GM19463 (cell line): ENCODE data around the gene LRRC74A.

ENCODE experiments used
- ATAC-seq: cut with Tn5 transposase; IDR thresholded peaks from one replicate; pipeline ENCODE4 v1.9.1; 2021; ENCODE audit warnings: mild to moderate bottlenecking, moderate library complexity; ENCODE audit not compliant: unreplicated experiment

Gene LRRC74A

DNA sequence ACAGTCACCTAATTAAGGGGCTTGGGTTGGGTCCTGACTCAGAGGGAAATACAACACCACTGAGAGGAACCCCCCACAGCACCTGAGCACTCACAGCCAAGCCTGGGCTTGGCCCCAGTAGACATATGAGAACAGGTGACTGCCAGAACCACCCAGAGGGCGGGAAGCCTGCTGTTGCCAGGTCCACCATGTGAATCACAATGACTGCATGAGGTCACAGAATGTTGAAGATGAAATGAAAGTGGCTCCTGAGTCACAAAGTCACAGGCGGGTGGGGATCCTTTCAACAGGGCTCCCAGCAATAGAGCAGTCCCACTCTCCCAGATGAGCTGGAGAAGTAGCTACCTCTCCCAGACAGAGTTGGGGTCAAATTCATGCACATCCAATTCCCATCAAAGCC lies at the start of gene LRRC74A:
Gene LRRC74A (plus strand): TSS at position 287 of the 400 bp plus-strand sequence. CDS start 290 bp downstream, outside the sequence.
- ATAC-seq, result no peak

DNA sequence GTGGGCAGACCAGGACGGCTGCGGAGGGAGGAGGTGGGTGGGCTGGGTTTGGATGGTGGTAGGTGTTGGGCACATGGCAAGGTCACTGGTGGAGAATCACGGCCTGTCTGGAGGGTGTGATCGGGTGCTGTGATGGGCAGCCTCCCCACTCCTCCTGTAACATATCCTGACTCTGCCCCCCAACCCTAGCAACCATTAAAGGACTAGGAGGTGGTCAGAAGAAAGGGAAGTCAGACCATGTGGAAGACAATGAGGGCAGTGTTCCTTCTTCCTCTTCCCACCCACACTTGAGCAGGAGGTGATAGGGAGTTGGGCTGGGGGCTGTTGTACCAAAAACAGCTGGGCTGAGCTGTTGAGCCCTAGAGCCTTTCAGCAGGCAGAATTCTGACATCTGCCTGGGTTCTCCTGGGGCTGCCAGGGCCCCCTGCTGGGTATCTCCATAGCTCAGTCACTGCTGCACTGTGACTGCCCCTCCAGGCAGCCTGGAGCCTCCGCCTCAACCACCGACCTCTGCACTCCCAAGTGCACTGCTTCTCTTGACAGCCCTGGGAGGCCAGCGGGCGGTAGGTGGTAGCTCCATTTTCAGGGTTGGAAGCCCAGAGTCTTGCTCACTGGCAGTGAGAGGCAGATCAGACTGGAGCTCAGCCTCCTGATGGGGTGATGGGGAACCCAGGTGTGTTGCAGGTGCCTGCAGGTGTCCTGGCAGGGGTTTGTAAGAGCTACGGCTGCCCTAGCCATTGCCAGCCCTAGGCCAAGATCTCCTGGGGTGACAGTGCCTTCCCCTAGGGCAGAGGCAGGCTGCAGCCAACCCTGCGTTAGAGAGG lies 49.6 kb upstream of the LRRC74A start:
- no peak for ATAC-seq

DNA sequence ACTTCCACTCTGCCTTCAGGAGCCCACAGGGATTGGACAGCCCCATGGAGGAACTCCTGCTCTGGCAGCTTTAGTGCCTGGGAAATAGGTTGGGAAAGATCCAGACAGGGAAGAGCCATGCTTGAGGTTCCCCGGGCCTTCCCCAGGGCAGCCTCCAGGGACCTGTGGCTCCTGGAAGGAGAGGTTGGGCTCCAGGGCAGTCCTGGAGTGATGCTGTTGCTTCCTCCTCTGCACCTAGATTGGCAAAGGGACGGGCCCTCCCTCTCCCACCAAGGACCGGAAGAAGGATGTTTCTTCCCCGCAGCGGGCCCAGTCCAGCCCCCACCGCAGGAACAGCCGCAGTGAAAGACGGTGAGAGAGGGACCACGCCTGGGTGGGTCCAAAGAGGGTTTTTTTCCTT lies 48.5 kb upstream of the LRRC74A start:
- ATAC-seq, result no peak

DNA sequence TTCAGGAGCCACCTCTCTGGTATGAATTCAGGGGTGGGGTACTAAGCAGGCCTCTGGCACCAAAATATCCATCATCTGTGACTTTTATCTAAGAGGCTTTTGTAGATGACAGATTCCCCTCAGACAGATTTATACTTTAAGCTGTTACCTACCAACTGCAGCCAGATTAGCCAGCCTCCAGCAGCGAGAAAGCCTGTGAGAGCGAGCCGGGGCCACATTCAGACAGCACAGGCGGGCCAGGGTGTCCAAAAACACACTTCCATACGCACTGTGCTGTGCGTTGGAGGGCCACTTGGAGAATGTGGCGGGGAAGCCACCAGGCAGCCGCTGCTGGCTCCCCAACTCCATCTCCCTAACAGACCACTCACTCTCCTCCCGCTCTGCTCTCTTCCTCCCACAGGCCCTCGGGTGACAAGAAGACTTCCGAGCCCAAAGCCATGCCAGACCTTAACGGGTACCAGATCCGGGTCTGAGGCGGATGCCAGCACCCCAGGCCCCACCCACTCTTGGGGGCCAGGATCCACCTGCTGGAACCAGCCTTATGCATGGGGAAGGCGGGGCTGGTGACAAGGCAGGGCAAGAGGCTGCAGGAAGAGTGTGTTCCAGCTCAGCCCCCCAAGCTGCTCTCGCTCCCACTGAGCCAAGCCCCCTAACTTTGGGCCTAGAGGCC lies 47.5 kb upstream of the LRRC74A start:
- ATAC-seq, result no peak

DNA sequence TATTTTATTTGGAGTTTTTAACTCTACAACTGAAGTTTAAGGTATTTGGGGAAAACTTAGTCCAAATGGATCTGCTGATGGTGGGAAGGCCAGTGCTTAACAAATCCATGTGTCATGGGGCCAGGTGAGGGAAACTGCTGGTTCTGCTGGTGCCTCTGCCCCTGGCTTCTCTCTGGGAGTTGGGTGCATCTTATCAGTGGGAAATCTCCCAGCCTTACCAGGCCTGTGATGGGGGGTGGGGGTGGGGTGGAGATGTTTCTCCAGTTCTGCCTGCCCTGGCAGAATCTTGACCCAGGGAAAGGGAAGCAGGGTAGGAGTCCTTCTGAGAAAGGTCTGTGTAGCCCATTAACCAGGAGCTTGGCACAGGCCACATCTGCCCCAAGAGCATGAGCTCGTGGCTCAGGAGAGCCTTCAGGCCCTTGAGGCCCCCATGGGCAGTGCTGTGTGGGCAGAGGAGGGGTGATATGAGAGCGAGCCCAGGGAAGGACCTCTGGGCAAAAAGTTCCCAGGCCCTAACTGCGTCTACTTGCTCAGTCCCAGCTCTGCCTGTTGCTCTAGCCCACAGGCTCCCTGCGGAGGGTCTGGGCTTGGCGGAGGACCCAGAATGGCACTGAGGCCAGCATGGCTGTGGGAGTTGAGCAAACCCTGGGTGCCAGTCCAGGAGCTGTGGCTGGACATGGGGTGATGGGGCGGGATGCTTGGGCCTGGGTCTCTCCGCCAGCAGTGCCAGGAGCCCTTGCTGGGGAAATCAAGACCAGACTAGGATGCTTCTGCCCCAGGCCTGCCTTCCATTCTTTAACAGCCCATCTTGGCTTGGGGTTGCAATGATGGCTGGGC lies 46.8 kb upstream of the LRRC74A start:
- ATAC-seq, result no peak

DNA sequence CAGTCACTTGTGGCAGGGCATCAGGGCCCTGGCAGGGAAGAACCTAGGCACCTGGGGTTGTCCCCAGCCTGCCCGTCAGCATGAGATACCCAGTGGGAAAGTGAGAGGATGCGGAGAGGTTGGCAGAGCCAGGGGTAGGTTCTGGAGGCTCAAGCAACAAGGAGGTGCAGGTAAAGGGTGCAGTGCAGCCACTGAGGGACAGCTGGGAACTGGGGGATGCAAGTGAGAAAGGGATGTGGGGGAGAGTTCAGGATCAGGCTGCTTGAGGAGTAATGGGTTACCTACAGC lies 46.2 kb upstream of the LRRC74A start:
- ATAC-seq, result no peak

- no peak for ATAC-seq
Observed at GRCh38 chr14:76780360-76780759, 45.8 kb upstream of the LRRC74A start.

- no peak for ATAC-seq
Observed at GRCh38 chr14:76780875-76781647, 45.1 kb upstream of the LRRC74A start.

- ATAC-seq, result no peak
Observed at GRCh38 chr14:76781648-76782051, 44.6 kb upstream of the LRRC74A start.

GRCh38 chr14:76782115-76782884 lies 43.9 kb upstream of the LRRC74A start:
- ATAC-seq, result no peak

DNA sequence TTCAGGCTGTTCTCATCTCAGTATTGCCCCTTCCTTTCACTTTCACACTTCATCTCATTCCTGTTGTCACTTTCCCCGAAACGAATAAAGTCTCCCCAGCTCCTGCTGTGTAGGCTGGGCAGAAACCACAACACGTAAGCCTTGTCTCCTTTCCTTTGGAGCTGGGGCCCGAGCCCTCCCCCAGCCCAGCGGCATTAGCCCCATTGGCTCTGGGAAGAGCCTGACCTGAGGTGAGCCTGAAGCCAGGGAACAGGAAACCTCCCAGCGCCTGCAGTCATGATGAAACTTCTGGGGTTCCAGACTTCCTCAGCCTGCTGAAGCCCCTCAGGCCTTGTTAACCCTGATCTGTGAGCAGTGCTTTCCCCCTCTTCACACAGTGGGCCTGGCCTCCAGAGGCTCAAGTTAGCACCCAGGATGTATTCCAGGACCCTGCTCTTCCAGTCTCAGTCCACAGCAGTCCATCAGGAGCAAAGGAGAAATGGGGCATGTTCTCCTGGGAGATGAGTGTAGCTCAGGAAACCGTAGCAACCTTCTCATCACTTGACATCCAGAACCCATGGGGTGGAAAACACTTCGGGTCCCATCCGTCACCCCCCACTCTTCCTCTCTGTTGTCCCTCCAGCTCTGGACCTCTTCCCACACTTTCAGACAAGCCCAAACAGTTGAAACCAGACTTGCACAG lies 43.2 kb upstream of the LRRC74A start:
- ATAC-seq, result no peak

- ATAC-seq, result no peak
Observed at GRCh38 chr14:76784266-76784874, 41.8 kb upstream of the LRRC74A start.

DNA sequence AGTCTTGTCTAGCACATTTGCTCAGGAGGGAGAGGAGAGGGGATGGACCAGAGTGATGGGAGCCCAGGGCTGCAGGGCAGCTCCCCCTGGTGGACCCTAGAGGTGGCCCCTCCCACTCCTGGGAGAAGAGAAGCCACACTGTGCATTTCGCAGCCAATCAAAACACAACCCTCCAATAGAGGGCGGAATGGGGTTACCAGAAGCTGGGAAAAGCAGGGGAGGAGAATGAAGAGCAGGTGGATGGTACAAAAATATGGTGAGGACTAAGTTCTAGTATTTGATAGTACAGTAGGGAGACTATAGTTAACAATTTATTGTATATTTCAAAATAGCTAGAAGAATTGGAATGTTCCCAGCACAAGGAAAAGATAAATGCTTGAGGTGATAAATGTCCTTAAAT lies 41.3 kb upstream of the LRRC74A start:
- ATAC-seq, result peak; percentile 67

- no peak for ATAC-seq
Observed at GRCh38 chr14:76786601-76787000, 39.6 kb upstream of the LRRC74A start.

- ATAC-seq, result no peak
Observed at GRCh38 chr14:76792422-76792821, 33.8 kb upstream of the LRRC74A start.

DNA sequence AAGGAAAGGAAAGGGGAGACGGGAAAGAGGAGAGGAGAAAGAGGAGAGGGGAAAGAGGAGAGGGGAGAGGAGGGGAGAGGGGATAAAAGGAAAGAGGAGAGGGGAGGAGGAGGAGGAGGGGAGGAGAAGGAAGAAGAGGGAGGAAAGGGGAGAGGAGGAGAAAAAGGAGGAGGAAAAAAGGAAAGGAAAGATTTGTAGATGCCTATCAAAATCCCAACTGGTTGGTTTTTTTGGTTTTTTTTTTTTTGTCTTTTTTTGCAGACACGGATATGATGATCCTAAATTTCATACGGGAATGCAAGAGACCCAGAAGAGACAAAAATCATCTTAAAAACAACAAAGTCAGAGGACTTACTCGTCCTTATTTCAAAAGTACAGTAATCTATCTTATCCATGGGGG lies 32.9 kb upstream of the LRRC74A start:
- ATAC-seq, result no peak

DNA sequence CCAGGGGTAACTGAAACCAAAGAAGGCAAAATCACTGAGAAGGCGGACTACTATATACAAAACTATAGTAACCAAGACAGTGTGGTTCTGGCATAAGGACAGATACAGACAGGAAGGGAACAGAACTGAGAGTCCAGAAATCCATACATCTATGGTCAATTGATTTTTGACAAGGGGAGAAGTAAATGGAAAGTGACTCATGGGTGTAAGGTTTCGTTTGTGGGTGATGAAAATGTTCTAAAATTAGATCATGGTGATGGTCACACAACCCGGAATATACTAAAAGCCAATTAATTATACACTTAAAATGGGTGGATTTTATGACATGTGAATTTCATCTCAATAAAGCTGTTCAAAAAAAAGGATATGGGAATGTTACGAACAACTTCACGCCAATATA lies 32.3 kb upstream of the LRRC74A start:
- no peak for ATAC-seq

DNA sequence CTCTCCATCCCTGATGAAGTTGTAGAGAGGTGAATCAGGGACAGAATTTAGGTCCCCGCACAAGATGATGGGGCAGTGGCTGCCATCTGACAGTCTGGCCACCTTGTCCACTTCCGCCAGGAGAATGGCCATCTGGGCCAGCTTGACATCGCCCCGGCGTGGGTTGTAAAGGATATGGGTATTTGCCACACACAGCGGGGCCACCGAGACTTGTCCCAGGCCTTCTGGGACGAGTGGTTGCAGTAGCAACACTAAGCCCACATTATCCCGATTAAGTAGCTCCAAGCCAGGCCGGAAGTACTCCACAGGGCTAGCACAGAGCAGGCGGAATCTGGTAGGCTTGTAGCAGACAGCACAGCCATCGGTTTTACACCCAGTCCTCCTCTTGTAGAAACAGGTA lies 19.8 kb upstream of the LRRC74A start:
- no peak for ATAC-seq

- ATAC-seq, result no peak
Observed at GRCh38 chr14:76808011-76808410, 18.2 kb upstream of the LRRC74A start.
